OCI-M2 (cell line): ENCODE results near the gene MGA.

ENCODE experiments used
- DNase-seq: peaks from one replicate; lab custom pipeline; 2025; ENCODE audit not compliant: unreplicated experiment; lab: John Stamatoyannopoulos, UW

Gene MGA

GRCh38 chr15:41656188-41656587, 4.0 kb upstream of the MGA start:
- DNase-seq, result no peak

- DNase-seq, result no peak
Observed at GRCh38 chr15:41658689-41659088, 1.5 kb upstream of the MGA start.

GRCh38 chr15:41659190-41659589, 1.0 kb upstream of the MGA start:
- no peak for DNase-seq

- no peak for DNase-seq
Observed at GRCh38 chr15:41659855-41660234, 360 bp upstream of the MGA start.

GRCh38 chr15:41661078-41661517, 893 bp downstream of the MGA start:
- no peak for DNase-seq

- peak; percentile 18 for DNase-seq
Observed at GRCh38 chr15:41661518-41662225, 1.5 kb downstream of the MGA start.

GRCh38 chr15:41666353-41666920, 6.2 kb downstream of the MGA start:
- DNase-seq, result no peak

GRCh38 chr15:41669701-41670100, 9.5 kb downstream of the MGA start:
- DNase-seq, result no peak

- DNase-seq, result no peak
Observed at GRCh38 chr15:41671656-41672648, 11.7 kb downstream of the MGA start.

GRCh38 chr15:41675337-41675736, 15.1 kb downstream of the MGA start:
- DNase-seq, result no peak

GRCh38 chr15:41678742-41679141, 18.5 kb downstream of the MGA start:
- DNase-seq, result no peak

- no peak for DNase-seq
Observed at GRCh38 chr15:41683955-41684354, 23.8 kb downstream of the MGA start.

GRCh38 chr15:41688671-41689070, 28.5 kb downstream of the MGA start:
- DNase-seq, result no peak

GRCh38 chr15:41689083-41689482, 28.9 kb downstream of the MGA start:
- no peak for DNase-seq

GRCh38 chr15:41689834-41690233, 29.6 kb downstream of the MGA start:
- no peak for DNase-seq

GRCh38 chr15:41690636-41691035, 30.4 kb downstream of the MGA start:
- DNase-seq, result no peak

- no peak for DNase-seq
Observed at GRCh38 chr15:41691471-41691870, 31.3 kb downstream of the MGA start.

- DNase-seq, result no peak
Observed at GRCh38 chr15:41692049-41692448, 31.8 kb downstream of the MGA start.

GRCh38 chr15:41693757-41694156, 33.6 kb downstream of the MGA start:
- no peak for DNase-seq

GRCh38 chr15:41695750-41696436, 35.7 kb downstream of the MGA start:
- no peak for DNase-seq

GRCh38 chr15:41698779-41699178, 38.6 kb downstream of the MGA start:
- no peak for DNase-seq
